Large intestine (tissue), 3 donors: ENCODE data around the gene LRRD1. TPM values are rescaled to one million over a fixed set of nuclear protein-coding genes. Genes with fewer than 3 reads are reported as not detected.
"Not testable (repeated sequence)": the region's sequence is repeated elsewhere in the genome, so short reads cannot be mapped to it uniquely, and the experiment has no call there.

Source experiments
- DNase-seq, 2 donors: peaks; one replicate each; pipeline versions ENCODE4 v3.0.0 to v3.0.0-alpha.2; 2013
- H3K27ac ChIP-seq: one replicate; pipeline ENCODE4 v1.5.1; 2013; ENCODE audit warnings: low read length
- H3K27me3 ChIP-seq: 2 replicates; pipeline ENCODE4 v1.6.1; 2013; ENCODE audit warnings: low read length; ENCODE audit not compliant: control insufficient read depth, insufficient read depth
- H3K36me3 ChIP-seq: 2 replicates; pipeline ENCODE4 v1.6.1; 2013; ENCODE audit warnings: low read length; ENCODE audit not compliant: control insufficient read depth, insufficient read depth
- H3K4me1 ChIP-seq: one replicate; pipeline ENCODE4 v1.6.1; 2013; ENCODE audit warnings: low read length; ENCODE audit not compliant: control insufficient read depth, insufficient read depth
- H3K4me3 ChIP-seq: one replicate; pipeline ENCODE4 v1.5.1; 2013; ENCODE audit warnings: low read length
- H3K9me3 ChIP-seq: one replicate; pipeline ENCODE4 v1.6.1; 2013; ENCODE audit warnings: mild to moderate bottlenecking, low read depth, low read length, moderate library complexity; ENCODE audit not compliant: control insufficient read depth
- whole genome bisulfite sequencing: methylation state at CpG from one replicate; pipeline ENCODE4 v1.1.5; 2013; ENCODE audit warnings: low lambda C conversion rate; ENCODE audit not compliant: insufficient coverage; 5-methylcytosine and 5-hydroxymethylcytosine counted together
- polyA plus RNA-seq: library from polyadenylated mRNA; unstranded; fragments of 120-200 nt; gene quantifications from one replicate; pipeline ENCODE4 v1.2.1, GENCODE V29; 2013

The LRRD1 gene
- polyA plus RNA-seq, 1 donor: 0.19 TPM

DNA sequence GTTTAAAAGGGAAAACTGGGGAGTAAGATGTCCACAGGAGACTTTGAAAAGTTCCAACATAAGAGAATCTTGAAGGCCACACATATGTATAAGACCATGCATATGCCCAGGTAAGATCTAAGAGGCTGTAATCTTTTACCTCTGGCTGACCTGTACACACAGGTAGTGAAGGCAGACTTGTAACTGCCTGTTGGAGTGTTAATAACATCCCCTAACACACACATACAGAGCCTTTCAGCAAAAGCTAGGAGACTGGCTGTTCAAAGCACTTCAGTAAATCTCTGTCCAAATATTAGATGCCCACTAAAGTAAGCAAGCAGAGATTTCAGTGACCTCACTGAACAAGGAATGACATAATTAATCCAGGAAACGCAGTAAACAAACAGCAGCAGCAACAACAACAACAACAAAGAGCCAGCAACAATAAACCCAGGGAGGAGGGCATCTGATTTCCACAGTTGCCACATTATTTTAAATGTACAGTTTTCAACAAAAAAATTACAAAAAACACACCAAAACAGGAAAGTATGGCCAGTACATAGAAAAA lies 59.7 kb downstream of the LRRD1 start:
- Histone ChIP-seq H3K27ac (no peak overlapping the region), H3K27me3 (no peaks in the 10 kb centered on the region), H3K4me3 (no peak overlapping the region), H3K4me1 (no peaks in the 10 kb centered on the region), H3K9me3 (no peaks in the 10 kb centered on the region), H3K36me3 (peaks cover 60% of the 10 kb centered on the region)
- DNase-seq: no peak
- WGBS: 60% methylated on average over 1 of the region's 1 CpG

DNA sequence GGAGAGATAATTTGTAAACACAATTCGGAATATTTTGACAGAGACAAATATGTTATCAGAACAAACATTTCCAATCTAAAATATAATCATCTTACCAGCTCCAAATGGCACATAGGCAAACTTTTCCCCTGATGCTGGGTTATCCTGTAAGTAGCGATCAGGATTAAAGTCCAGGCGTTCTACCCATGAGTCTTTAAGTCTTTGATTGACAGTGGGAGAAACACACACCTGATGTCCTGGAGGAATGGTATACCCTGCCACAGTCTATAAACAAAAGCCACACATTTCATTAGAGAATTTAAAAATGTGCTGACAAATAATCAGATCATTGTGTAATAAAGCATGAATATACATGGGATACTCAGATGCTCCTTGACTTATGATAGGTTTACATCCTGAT lies 62.0 kb downstream of the LRRD1 start:
- Histone ChIP-seq H3K36me3 (peaks cover 43% of the 10 kb centered on the region), H3K4me1 (no peaks in the 10 kb centered on the region), H3K9me3 (no peaks in the 10 kb centered on the region), H3K4me3 (no peak overlapping the region), H3K27ac (no peak overlapping the region), H3K27me3 (no peaks in the 10 kb centered on the region)
- DNase-seq: no peak
- WGBS: no CpG with 5 or more reads among the region's 3 CpGs

DNA sequence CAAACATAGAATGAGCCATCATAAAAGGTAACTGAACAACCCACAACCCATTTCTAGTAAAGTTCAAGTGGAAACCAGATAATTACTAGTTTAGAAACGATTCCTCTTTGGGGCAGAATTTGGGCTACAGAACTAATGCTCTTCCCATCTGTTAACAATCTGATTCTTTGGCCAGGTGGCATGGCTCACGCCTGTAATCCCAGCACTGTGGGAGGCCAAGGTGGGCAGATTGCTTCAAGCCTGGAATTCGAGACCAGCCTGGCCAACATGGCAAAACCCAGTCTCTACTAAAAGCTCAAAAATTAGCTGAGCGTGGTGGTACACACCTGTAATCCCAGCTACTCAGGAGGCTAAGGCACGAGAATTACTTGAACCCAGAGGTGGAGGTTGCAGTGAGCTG lies 63.1 kb downstream of the LRRD1 start:
- no peak for DNase-seq
- peaks cover 45% of the 10 kb centered on the region for H3K36me3 ChIP-seq
- no CpG with 5 or more reads among the region's 5 CpGs for WGBS

DNA sequence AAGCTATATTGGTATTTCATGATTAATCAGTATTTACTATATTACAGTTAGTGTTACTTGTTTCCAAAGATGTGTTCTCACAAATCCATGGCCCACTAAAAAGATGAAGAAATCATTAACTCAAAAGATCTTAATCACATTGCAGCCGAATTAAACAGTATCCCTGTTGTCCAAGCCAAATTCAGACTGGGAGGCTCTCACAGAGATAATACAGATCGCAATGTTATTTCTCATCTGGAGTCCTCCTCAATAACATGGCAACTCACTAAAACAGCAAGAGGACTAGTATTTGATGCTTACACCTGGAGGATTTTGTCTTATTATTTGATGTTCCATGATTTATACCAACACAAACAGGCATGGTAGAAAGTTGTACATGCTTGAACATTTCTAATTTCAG lies 68.1 kb downstream of the LRRD1 start:
- no peak for DNase-seq
- no peaks in the 10 kb centered on the region for H3K27me3 ChIP-seq
- H3K4me1 ChIP-seq: no peaks in the 10 kb centered on the region
- WGBS: no CpG with 5 or more reads among the region's 2 CpGs
- H3K4me3 ChIP-seq: no peak overlapping the region
- H3K27ac ChIP-seq: no peak overlapping the region
- peaks cover 59% of the 10 kb centered on the region for H3K36me3 ChIP-seq
- H3K9me3 ChIP-seq: no peaks in the 10 kb centered on the region

More for the DNA sequence above, 63.1 kb downstream of the LRRD1 start:
- no peaks in the 10 kb centered on the region for H3K27me3 ChIP-seq
- H3K4me1 ChIP-seq: no peaks in the 10 kb centered on the region
- H3K9me3 ChIP-seq: no peaks in the 10 kb centered on the region
- H3K4me3 ChIP-seq: no peak overlapping the region
- no peak overlapping the region for H3K27ac ChIP-seq

DNA sequence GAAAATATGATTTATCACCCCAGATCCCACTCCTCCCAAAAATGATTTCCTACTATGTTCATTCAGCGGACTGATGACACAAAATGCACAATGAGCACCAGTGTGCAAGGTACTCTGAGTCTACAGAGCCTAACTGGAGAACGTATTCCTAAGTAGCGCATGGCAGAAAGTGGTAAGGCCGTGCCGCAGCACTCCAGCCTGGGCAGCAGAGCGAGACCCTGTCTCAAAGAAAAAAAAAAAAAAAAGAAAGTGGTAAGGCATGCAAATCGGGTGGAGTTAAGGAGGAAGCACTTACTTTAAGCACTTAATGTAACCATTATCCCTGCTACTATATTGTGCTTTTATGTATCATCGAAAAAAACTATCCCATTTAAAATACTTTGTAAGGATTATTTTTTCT lies 70.1 kb downstream of the LRRD1 start:
- Histone ChIP-seq H3K36me3 (peaks cover 64% of the 10 kb centered on the region), H3K27ac (no peak overlapping the region), H3K9me3 (no peaks in the 10 kb centered on the region), H3K4me3 (no peak overlapping the region), H3K27me3 (no peaks in the 10 kb centered on the region), H3K4me1 (no peaks in the 10 kb centered on the region)
- no peak for DNase-seq
- WGBS: no CpG with 5 or more reads among the region's 8 CpGs

DNA sequence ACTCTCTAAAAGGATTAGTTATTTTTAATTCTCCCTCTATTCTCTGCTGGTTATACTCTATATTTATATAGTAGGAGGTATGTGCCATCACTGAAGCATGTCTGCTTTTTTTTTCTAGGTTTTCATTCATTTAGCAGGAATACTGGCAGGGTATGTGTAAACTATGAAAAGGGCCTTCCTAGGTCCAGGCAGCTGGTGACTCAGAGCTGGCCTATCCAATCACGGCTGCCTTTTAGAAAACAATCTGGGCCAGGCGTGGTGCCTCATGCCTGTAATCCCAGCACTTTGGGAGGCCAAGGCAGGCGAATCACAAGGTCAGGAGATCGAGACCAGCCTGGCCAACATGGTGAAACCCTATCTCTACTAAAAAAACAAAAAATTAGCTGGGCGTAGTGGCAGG lies 76.1 kb downstream of the LRRD1 start:
- not testable (repeated sequence) for H3K9me3 ChIP-seq, H3K27me3 ChIP-seq, DNase-seq, H3K27ac ChIP-seq, H3K4me3 ChIP-seq, H3K4me1 ChIP-seq
- whole genome bisulfite sequencing: no CpG with 5 or more reads among the region's 5 CpGs
- H3K36me3 ChIP-seq: peaks cover 74% of the 10 kb centered on the region

DNA sequence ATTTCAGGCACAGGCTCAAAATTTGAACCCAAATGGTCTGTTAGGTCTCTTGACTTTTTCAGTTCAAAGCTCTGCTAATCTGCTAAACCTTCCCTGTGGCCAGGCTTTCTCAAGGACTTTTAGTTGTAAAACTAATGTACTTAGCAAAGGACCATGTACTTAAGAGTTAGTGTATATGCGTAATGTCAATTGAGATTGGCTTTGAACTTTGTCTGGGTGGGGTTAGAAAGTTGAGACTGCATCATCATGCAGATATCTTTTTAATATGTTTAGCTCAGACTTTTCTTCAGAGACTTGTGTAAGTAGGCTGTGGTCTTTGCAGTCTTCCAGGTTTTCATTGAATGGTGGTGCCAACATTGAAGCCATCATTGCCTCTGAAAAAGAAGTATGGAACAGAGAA lies 78.4 kb downstream of the LRRD1 start:
- Histone ChIP-seq H3K9me3 (no peaks in the 10 kb centered on the region), H3K36me3 (peaks cover 76% of the 10 kb centered on the region), H3K27me3 (no peaks in the 10 kb centered on the region), H3K27ac (peak overlapping the region; percentile 54), H3K4me3 (no peak overlapping the region), H3K4me1 (peaks cover 5% of the 10 kb centered on the region)
- 40% methylated on average over 1 of the region's 1 CpG for WGBS
- peak; percentile 61 to 87 for DNase-seq

DNA sequence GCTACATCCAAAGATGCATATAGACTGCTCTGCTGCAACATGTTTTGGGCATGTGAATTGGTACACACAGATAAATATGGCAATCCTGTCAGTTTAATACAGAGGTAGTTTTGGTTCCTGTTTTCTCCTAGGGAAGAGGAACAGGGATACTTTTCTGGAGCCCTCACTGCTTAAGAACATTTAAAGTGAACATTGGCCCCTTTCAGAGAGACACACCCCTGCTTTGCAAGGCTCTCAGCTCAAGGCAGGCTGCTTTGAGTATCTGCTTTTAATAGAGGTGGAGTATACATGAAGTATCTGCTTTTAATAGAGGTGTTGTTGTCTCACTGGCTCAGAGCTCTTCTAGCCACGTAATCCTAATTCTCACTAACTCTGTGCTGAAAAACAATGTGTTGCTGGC lies 83.6 kb downstream of the LRRD1 start:
- H3K36me3 ChIP-seq: peaks cover 66% of the 10 kb centered on the region
- no peaks in the 10 kb centered on the region for H3K9me3 ChIP-seq
- H3K27me3 ChIP-seq: no peaks in the 10 kb centered on the region
- DNase-seq: no peak
- H3K4me3 ChIP-seq: no peak overlapping the region
- no CpG with 5 or more reads among the region's 1 CpG for WGBS
- peaks cover 1% of the 10 kb centered on the region for H3K4me1 ChIP-seq
- no peak overlapping the region for H3K27ac ChIP-seq

Other genes starting within 250 kb of the LRRD1 start
- gene AKAP9, start 238.3 kb downstream of the LRRD1 start, polyA plus RNA-seq: 127 TPM
- 109 TPM for gene CYP51A1, start 44.7 kb downstream of the LRRD1 start, polyA plus RNA-seq
- 51.8 TPM for gene KRIT1, start 66.8 kb upstream of the LRRD1 start, polyA plus RNA-seq
- 38.2 TPM for gene ANKIB1, start 66.8 kb upstream of the LRRD1 start, polyA plus RNA-seq